Measurements from ENCODE around the gene RBBP8NL. TPM values are rescaled to one million over a fixed set of nuclear protein-coding genes. Genes with fewer than 3 reads are reported as not detected.
"Not testable (repeated sequence)": the region's sequence is repeated elsewhere in the genome, so short reads cannot be mapped to it uniquely, and the experiment has no call there.

RBBP8NL gene
- total RNA-seq, 1 donor from 2014 or later, result not detected

DNA sequence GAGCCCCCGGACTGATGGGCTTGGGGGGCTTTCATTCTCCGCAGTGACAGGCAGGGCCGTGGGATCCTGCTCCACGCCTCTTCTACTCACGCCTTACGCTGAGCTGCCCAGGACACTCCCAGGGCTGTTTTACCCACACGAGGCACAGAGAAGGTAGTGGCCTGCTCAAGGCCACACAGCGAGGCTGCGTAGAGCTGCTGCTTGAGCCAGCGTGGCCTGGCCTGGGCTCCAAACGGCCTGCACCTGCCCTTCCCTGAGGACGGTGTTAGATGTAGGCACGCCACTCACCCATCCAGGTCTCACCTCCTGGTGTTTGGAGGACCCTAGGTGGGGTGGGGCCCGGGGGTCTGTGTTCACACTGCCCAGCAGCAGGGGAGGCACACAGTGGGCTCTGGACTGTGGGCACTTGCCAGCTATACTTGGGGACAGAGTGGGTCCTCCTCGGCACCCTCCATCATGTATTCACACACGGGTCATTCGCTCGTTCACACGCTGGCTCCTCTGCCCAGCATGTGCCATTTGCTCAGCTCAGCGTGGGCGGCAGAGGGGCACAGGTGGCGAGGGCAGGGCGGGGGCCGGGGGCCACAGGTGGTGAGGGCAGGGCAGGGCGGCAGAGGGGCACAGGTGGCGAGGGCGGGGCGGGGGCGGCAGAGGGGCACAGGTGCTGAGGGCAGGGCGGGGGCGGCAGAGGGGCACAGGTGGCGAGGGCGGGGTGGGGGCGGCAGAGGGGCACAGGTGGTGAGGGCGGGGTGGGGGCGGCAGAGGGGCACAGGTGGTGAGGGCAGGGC lies 18.4 kb upstream of the RBBP8NL start:
- intact Hi-C loops (cut with micrococcal nuclease), result no loop called here

- intact Hi-C loops (cut with micrococcal nuclease), result no loop called here
Observed at GRCh38 chr20:62444286-62444685, 16.9 kb upstream of the RBBP8NL start.

DNA sequence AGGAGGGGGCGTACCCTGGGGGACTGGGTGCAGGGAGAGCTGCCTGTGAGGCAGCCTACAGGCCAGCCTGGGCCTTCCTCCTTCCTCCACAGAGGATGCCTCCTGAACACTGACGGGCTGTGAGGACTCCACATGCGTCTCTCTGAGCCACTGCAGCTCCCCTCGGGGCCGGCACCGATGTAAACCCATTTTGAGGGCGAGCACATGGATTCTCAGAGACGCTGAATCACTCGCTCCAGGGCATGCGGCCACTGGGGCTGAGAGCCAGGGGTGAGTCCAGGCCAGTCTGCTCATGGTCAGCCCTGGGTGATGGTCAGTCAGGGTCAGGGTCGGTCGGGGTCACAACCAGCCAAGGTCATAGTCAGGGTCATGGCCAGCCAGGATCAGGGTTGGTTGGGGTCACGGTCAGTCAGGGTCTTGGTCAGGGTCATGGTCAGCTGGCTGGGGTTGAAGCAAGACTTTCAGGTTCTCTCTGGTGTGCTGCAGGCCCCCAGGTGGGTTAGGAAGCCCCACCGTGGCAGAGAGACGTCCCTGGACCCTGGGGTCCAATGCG lies 14.7 kb upstream of the RBBP8NL start:
- intact Hi-C loops (cut with micrococcal nuclease), result no loop called here

- intact Hi-C loops (cut with micrococcal nuclease), result no loop called here
Observed at GRCh38 chr20:62439218-62439617, 11.9 kb upstream of the RBBP8NL start.

DNA sequence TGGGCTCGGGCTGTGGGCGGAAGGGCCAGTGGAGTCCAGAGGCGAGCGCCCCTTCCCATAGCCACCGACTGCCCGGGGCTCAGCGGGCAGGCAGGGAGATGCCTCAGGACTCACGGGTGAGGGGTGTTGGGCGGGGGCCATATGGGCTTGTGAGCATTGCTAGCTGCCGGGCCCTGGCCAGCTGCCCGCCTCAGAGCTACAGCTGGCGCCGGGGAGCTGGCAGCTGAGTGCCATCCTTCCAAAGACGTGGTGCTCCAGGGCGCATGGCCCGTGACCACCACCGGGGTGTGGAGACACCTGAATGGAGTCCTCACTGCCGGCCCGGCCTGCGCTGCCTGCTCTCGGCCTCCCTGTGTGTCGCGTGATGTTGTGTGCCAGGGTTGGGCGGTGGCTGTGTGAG lies 10.6 kb upstream of the RBBP8NL start:
- intact Hi-C loops (cut with micrococcal nuclease), result no loop called here

GRCh38 chr20:62437496-62437895 lies 10.2 kb upstream of the RBBP8NL start:
- intact Hi-C loops (cut with micrococcal nuclease), result no loop called here

GRCh38 chr20:62436692-62437091 lies 9.4 kb upstream of the RBBP8NL start:
- intact Hi-C loops (cut with micrococcal nuclease), result no loop called here

DNA sequence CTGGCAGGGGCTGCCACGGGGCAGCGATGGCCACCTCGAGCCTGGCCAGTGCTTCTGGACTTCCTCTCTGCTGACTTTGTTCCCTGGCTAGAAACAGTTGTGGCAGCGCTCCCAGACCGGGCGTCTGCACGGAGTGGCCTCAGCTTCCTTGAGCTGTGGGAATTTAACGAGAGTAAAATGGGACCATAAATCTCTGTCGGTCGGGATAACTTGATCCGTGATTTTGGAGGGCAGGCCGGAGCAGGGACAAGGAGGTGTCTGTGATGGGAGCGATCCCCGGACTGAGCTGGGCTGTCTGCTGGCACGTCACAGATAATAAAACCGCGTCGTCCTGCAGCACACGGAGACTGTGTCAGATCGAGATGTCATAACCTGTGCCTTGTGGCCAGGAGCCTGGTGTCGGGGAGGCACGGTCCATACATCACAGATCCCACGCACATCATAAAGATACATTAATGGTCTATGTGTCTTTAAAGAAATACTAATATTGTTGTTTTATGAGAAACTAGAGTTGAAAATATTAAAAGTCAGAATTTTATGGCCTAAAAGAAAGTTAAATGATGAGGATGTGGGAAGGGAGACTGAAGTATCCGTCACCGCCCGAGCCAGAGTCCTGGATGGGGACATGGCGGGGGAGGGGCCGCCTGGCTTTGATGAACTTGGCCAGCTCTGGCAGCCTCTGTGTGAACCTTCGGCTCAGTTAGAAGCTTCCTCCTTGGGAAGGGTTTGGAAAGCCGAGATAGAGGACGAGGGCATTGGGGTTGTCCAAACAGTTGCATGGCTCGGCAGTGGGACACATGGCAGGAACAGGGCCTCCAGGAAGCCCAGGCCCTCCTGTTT lies 6.5 kb upstream of the RBBP8NL start:
- intact Hi-C loops (cut with micrococcal nuclease), result no loop called here

GRCh38 chr20:62430866-62431447 lies 3.6 kb upstream of the RBBP8NL start:
- intact Hi-C loops (cut with micrococcal nuclease), result no loop called here

DNA sequence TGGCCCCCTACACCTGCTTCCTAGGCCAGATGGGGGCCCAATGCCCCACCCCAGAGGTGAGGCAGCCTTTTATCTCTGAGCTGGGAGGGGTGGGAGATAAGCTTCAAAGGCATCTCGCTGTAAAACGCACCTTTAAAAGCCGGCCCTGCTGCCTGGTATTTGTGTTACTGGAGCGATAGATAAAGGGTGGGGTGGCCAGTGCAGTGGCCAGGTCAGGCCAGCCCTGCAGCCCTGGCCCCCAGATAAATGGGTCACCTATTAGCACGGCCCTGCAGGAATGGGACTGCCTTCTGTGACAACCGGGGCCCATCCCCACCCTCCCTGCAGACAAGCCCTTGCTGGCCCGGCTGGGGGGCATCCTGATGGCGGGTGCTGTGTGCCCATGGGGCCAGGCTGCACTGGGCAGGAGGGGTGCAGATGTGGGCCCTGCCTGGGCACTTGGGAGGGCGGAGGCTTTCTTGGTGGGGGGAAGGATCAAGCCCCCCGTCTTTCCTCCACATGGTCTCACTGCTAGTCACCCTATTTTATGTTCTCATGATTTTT lies 3.0 kb upstream of the RBBP8NL start:
- intact Hi-C loops (cut with micrococcal nuclease), result no loop called here

DNA sequence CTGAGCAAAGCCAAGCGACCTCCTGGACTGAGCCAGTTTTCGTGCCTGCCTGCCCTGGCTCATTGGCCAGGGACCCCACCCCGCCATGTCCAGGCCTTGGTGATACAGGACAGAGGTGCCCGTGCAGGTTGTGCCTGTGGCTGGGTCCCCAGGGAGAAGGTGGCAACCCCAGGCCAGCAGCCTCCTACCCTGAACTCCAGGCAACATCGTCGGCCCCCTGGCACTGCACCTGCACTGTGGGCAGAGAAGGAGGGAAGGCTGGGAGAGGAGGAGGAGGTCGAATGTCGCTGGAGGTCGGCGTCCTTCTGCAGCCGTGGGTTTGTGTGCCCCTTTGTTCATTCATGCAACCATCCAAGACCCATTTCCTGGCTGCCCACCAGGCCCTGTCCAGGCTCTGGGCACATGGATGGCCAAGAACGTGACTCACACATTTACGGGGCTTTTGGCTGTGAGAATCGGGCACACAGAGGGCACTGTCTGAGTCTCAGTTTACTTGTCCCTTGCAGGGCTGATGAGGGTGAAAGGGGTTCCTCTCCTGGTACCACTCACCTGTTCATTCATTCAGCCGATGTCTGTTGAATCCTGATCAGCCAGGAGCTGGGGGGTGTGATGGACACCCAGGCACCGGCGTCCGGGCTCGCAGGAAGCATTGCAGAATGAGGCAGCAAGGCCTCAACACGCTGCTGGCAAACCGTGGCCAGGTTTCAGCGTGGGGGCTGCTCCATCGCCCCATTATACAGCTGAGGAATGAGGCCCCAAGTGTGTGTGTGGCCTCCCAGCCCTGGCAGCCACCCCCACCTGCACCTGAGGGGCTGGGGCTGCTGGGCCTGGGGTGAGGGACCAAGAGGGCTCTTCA lies 2.3 kb upstream of the RBBP8NL start:
- intact Hi-C loops (cut with micrococcal nuclease), result no loop called here

DNA sequence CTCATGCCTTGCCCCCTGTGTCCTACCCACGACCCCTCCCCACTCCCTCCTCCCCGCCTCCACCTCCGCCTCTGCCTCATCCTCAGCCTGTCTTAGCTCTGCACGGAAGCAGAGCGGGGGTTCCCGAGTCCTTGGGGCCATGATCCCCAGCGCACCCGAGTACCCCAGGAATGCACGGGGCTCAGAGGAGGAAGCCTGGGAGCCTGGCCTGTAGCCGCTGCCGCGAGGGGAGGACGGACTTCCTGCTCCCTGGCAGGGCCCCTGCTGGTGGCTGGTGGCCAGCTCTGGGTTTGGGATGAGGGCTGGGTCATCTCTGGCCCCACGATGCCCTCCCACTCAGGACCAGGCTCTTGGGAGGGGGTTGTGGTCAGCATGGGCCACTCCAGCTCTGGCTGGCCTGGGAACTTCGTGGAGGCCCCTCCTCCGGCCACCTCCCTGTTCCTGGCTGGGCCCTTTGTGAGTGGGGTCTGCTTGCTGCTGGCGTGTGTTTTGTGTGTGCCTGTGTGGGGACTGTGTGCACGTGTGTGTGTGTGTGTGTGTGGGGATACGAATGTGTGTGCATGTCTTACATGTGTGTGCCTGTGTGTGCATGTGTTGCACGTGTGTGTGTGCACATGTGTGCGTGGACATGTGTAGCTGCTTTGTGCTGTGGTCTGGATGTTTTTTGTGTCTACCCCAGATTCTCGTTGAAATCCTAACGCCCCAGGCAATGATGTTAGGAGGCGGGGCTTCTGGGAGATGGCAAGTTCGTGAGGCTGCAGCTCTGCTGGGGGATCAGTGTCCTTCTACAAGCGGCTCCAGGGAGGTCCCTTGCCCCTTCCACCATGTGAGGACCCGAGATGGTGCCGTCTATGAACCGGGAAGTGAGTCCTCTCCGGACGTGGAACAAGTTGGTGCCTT lies 1.3 kb upstream of the RBBP8NL start:
- intact Hi-C loops (cut with micrococcal nuclease), result no loop called here

- intact Hi-C loops (cut with micrococcal nuclease), result no loop called here
Observed at GRCh38 chr20:62428002-62428372, 648 bp upstream of the RBBP8NL start.

DNA sequence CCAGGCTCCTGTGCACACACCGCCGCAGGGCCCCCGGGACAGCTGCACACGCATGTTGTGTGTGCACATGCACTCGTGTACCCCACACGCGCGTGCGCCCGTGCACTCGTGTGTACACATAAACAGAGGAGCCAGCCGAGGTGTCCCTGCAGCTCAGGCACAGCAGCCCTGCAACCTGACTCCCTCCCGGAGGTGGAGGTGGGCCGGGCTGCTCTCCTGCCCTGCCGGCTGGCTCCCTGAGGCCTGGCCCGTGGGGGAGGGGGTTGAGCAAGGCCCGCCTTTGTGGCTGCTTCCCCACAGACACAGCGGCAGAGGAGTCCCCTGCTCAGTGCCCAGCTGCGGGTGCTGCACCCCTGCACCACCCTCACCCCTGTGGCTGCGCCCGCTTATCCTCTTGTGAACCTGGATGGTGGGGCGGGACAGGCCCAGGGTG lies 624 bp downstream of the RBBP8NL start:
- intact Hi-C loops (cut with micrococcal nuclease), result no loop called here

DNA sequence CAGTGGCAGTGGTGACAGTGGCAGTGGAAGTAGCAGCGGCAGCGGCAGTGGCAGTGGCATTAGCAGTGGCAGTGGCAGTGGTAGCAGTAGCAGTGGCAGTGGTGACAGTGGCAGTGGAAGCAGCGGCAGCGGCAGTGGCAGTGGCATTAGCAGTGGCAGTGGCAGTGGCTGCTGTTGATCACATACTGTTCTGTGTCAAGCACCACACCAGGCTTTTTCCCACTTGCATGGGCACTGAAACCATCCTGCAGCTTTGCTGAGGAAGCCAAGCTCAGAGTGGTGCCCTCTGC lies 1.3 kb downstream of the RBBP8NL start:
- intact Hi-C loops (cut with micrococcal nuclease), result not testable (repeated sequence)

- intact Hi-C loops (cut with micrococcal nuclease), result no loop called here
Observed at GRCh38 chr20:62425281-62426058, 1.9 kb downstream of the RBBP8NL start.

- intact Hi-C loops (cut with micrococcal nuclease), result no loop called here
Observed at GRCh38 chr20:62424249-62425107, 2.9 kb downstream of the RBBP8NL start.

- intact Hi-C loops (cut with micrococcal nuclease), result no loop called here
Observed at GRCh38 chr20:62423326-62423706, 4.0 kb downstream of the RBBP8NL start.
